Adipocyte (in vitro differentiated cells): ENCODE measurements around the gene CGAS.
A peak's percentile ranks its signal among the peaks of the same experiment; 100 is the strongest.

Source experiments
- DNase-seq: peaks from one replicate; pipeline ENCODE4 v3.0.0-alpha.2; 2015; ENCODE audit warnings: low read depth
- H3K27me3 ChIP-seq: replicated peaks from 2 replicates; pipeline ENCODE4 v1.7.0; 2013; ENCODE audit warnings: mild to moderate bottlenecking, low read length, moderate library complexity; ENCODE audit not compliant: control insufficient read depth, insufficient read depth
- H3K36me3 ChIP-seq: 2 replicates; pipeline ENCODE4 v1.7.0; 2013; ENCODE audit warnings: low read length, mild to moderate bottlenecking, moderate library complexity; ENCODE audit not compliant: control insufficient read depth, insufficient read depth, severe bottlenecking
- H3K4me1 ChIP-seq: 2 replicates; pipeline ENCODE4 v1.7.0; 2013; ENCODE audit warnings: mild to moderate bottlenecking, low read length, moderate library complexity; ENCODE audit not compliant: control insufficient read depth, insufficient read depth
- H3K4me3 ChIP-seq: 2 replicates; pipeline ENCODE4 v1.7.0; 2013; ENCODE audit warnings: mild to moderate bottlenecking, low read length, moderate library complexity
- H3K9ac ChIP-seq: 2 replicates; pipeline ENCODE4 v1.7.0; 2013; ENCODE audit warnings: mild to moderate bottlenecking, low read length, moderate library complexity
- H3K9me3 ChIP-seq: 2 replicates; pipeline ENCODE4 v1.7.0; 2013; ENCODE audit warnings: mild to moderate bottlenecking, low read length, moderate library complexity; ENCODE audit not compliant: control insufficient read depth

The CGAS gene

GRCh38 chr6:73452107-73452461 is at the start of gene CGAS:
Gene CGAS (minus strand): TSS chr6:73452297. CDS start chr6:73452181, 116 bp downstream.
- peaks cover 7% of the 10 kb centered on the region for H3K4me1 ChIP-seq
- DNase-seq, result peak; percentile 75
- H3K9ac ChIP-seq, result peak within 1 kb of the TSS; percentile 86
- H3K36me3 ChIP-seq, result no peaks in the 10 kb centered on the region
- H3K27me3 ChIP-seq, result no peaks in the 10 kb centered on the region
- H3K4me3 ChIP-seq, result peak within 1 kb of the TSS; percentile 87
- no peaks in the 10 kb centered on the region for H3K9me3 ChIP-seq

- Histone ChIP-seq H3K9me3 (no peaks in the 10 kb centered on the region), H3K36me3 (peaks cover 70% of the 10 kb centered on the region), H3K4me1 (no peaks in the 10 kb centered on the region), H3K27me3 (no peaks in the 10 kb centered on the region), H3K9ac (no peak overlapping the region), H3K4me3 (no peak overlapping the region)
- DNase-seq, result no peak
Observed at GRCh38 chr6:73497915-73498314, 45.8 kb upstream of the CGAS start.

GRCh38 chr6:73491377-73491776 is 39.3 kb upstream of the CGAS start:
- Histone ChIP-seq H3K4me3 (no peak overlapping the region), H3K36me3 (peaks cover 65% of the 10 kb centered on the region), H3K27me3 (no peaks in the 10 kb centered on the region), H3K9me3 (no peaks in the 10 kb centered on the region), H3K4me1 (no peaks in the 10 kb centered on the region), H3K9ac (no peak overlapping the region)
- DNase-seq, result peak; percentile 44

GRCh38 chr6:73487473-73487872 is 35.4 kb upstream of the CGAS start:
- Histone ChIP-seq H3K9ac (no peak overlapping the region), H3K4me3 (no peak overlapping the region), H3K27me3 (no peaks in the 10 kb centered on the region), H3K36me3 (peaks cover 77% of the 10 kb centered on the region), H3K4me1 (no peaks in the 10 kb centered on the region), H3K9me3 (no peaks in the 10 kb centered on the region)
- no peak for DNase-seq

GRCh38 chr6:73484438-73484837 is 32.3 kb upstream of the CGAS start:
- DNase-seq, result no peak
- H3K9ac ChIP-seq, result no peak overlapping the region
- H3K4me3 ChIP-seq, result no peak overlapping the region
- no peaks in the 10 kb centered on the region for H3K9me3 ChIP-seq
- no peaks in the 10 kb centered on the region for H3K4me1 ChIP-seq
- peaks cover 85% of the 10 kb centered on the region for H3K36me3 ChIP-seq
- no peaks in the 10 kb centered on the region for H3K27me3 ChIP-seq

- Histone ChIP-seq H3K4me1 (no peaks in the 10 kb centered on the region), H3K36me3 (peaks cover 71% of the 10 kb centered on the region), H3K4me3 (no peak overlapping the region), H3K9me3 (no peaks in the 10 kb centered on the region), H3K27me3 (no peaks in the 10 kb centered on the region), H3K9ac (no peak overlapping the region)
- no peak for DNase-seq
Observed at GRCh38 chr6:73481969-73482368, 29.9 kb upstream of the CGAS start.

GRCh38 chr6:73477407-73477806 is 25.3 kb upstream of the CGAS start:
- no peak for DNase-seq
- Histone ChIP-seq H3K9me3 (no peaks in the 10 kb centered on the region), H3K9ac (no peak overlapping the region), H3K4me1 (no peaks in the 10 kb centered on the region), H3K4me3 (no peak overlapping the region), H3K36me3 (peaks cover 78% of the 10 kb centered on the region), H3K27me3 (no peaks in the 10 kb centered on the region)

- Histone ChIP-seq H3K4me1 (no peaks in the 10 kb centered on the region), H3K9ac (no peak overlapping the region), H3K4me3 (no peak overlapping the region), H3K27me3 (no peaks in the 10 kb centered on the region), H3K9me3 (no peaks in the 10 kb centered on the region), H3K36me3 (peaks cover 78% of the 10 kb centered on the region)
- DNase-seq, result no peak
Observed at GRCh38 chr6:73476723-73477122, 24.6 kb upstream of the CGAS start.

- no peak overlapping the region for H3K9ac ChIP-seq
- H3K4me3 ChIP-seq, result no peak overlapping the region
- H3K27me3 ChIP-seq, result no peaks in the 10 kb centered on the region
- no peak for DNase-seq
- H3K36me3 ChIP-seq, result peaks cover 87% of the 10 kb centered on the region
- H3K4me1 ChIP-seq, result no peaks in the 10 kb centered on the region
- H3K9me3 ChIP-seq, result no peaks in the 10 kb centered on the region
Observed at GRCh38 chr6:73471686-73472290, 19.7 kb upstream of the CGAS start.

GRCh38 chr6:73461537-73462350 is 9.6 kb upstream of the CGAS start, which contains the start of gene MTO1:
Gene MTO1 (plus strand): TSS chr6:73461737. CDS start chr6:73461855, 118 bp downstream.
- peak within 1 kb of the TSS; percentile 98 for H3K4me3 ChIP-seq
- H3K27me3 ChIP-seq, result no peaks in the 10 kb centered on the region
- no peaks in the 10 kb centered on the region for H3K9me3 ChIP-seq
- H3K36me3 ChIP-seq, result peaks cover 8% of the 10 kb centered on the region
- peak within 1 kb of the TSS; percentile 98 for H3K9ac ChIP-seq
- H3K4me1 ChIP-seq, result peaks cover 12% of the 10 kb centered on the region
- DNase-seq, result peak; percentile 98

- no peak for DNase-seq
Observed at GRCh38 chr6:73460056-73460455, 8.0 kb upstream of the CGAS start.

More at GRCh38 chr6:73460056-73460455, 8.0 kb upstream of the CGAS start:
- Histone ChIP-seq H3K9ac (no peak overlapping the region), H3K27me3 (no peaks in the 10 kb centered on the region), H3K4me3 (no peak overlapping the region), H3K36me3 (no peaks in the 10 kb centered on the region), H3K4me1 (peaks cover 16% of the 10 kb centered on the region), H3K9me3 (no peaks in the 10 kb centered on the region)
